Activated T-helper 1 cell treated with anti-CD3 and anti-CD28 coated beads, Interleukin-12 subunit alpha, Interleukin-12 subunit beta, Interleukin-2, Interleukin-4 antibody, amounts not matched to agents 30 ng/mL and 10 ng/mL and 1 ng/mL, durations not matched to agents 14 hours and 24 hours and 36 hours (primary cell): Measurements from ENCODE around the gene DHRS13. TPM values are rescaled to one million over a fixed set of nuclear protein-coding genes. Genes with fewer than 3 reads are reported as not detected.
A peak's percentile ranks its signal among the peaks of the same experiment; 100 is the strongest.

ENCODE experiments used
- DNase-seq: peaks from one replicate; pipeline ENCODE4 v3.0.0; 2021; ENCODE audit warnings: low spot score
- H3K27ac Mint-ChIP-seq: one replicate; pipeline ENCODE4 v1.8.0; 2021; ENCODE audit warnings: mild to moderate bottlenecking, mixed read lengths
- H3K27me3 Mint-ChIP-seq: one replicate; pipeline ENCODE4 v1.8.0; 2022; ENCODE audit warnings: mild to moderate bottlenecking, moderate library complexity, mixed read lengths; ENCODE audit not compliant: insufficient read depth
- H3K36me3 Mint-ChIP-seq: one replicate; pipeline ENCODE4 v1.8.0; 2021; ENCODE audit warnings: low read depth, mixed read lengths
- H3K4me1 Mint-ChIP-seq: one replicate; pipeline ENCODE4 v1.8.0; 2021; ENCODE audit warnings: low read depth, mixed read lengths
- H3K4me3 Mint-ChIP-seq: one replicate; pipeline ENCODE4 v1.8.0; 2021; ENCODE audit warnings: mild to moderate bottlenecking, moderate library complexity, mixed read lengths
- H3K9me3 Mint-ChIP-seq: one replicate; pipeline ENCODE4 v1.8.0; 2021; ENCODE audit warnings: mixed read lengths
- intact Hi-C: fragments of 100-400 bp; cut with micrococcal nuclease; formaldehyde crosslinking; loops from one replicate; pipeline ENCODE4 v1.15.1; 2024
- total RNA-seq: library from RNA; stranded (reverse); gene quantifications from 2 replicates; pipeline ENCODE4 v1.2.3, GENCODE V29; 2022

DHRS13 gene
- total RNA-seq, 1 donor from 2014 or later = 34.9 TPM

GRCh38 chr17:28871056-28871579, 31.8 kb downstream of the DHRS13 start:
- H3K36me3 Mint-ChIP-seq = peaks cover 2% of the 10 kb centered on the region
- peak; percentile 44 for DNase-seq
- peak overlapping the region; percentile 96 for H3K27ac Mint-ChIP-seq
- H3K27me3 Mint-ChIP-seq = no peaks in the 10 kb centered on the region
- no peaks in the 10 kb centered on the region for H3K9me3 Mint-ChIP-seq
- H3K4me3 Mint-ChIP-seq = peak overlapping the region; percentile 41
- peaks cover 14% of the 10 kb centered on the region for H3K4me1 Mint-ChIP-seq
- intact Hi-C loops = no loop called here

GRCh38 chr17:28867276-28867675, 35.6 kb downstream of the DHRS13 start:
- Mint-ChIP-seq H3K9me3 (no peaks in the 10 kb centered on the region), H3K36me3 (peaks cover 2% of the 10 kb centered on the region), H3K4me3 (no peak overlapping the region), H3K27me3 (no peaks in the 10 kb centered on the region), H3K4me1 (peaks cover 13% of the 10 kb centered on the region), H3K27ac (no peak overlapping the region)
- DNase-seq = no peak
- intact Hi-C loops = no loop called here

GRCh38 chr17:28865946-28866752, 36.7 kb downstream of the DHRS13 start:
- Mint-ChIP-seq H3K27ac (no peak overlapping the region), H3K9me3 (no peaks in the 10 kb centered on the region), H3K4me3 (no peak overlapping the region), H3K4me1 (peaks cover 9% of the 10 kb centered on the region), H3K36me3 (peaks cover 5% of the 10 kb centered on the region), H3K27me3 (no peaks in the 10 kb centered on the region)
- DNase-seq = no peak
- intact Hi-C loops = no loop called here

GRCh38 chr17:28864991-28865849, 37.7 kb downstream of the DHRS13 start:
- H3K27ac Mint-ChIP-seq = no peak overlapping the region
- no peaks in the 10 kb centered on the region for H3K27me3 Mint-ChIP-seq
- peaks cover 6% of the 10 kb centered on the region for H3K4me1 Mint-ChIP-seq
- DNase-seq = no peak
- no peaks in the 10 kb centered on the region for H3K9me3 Mint-ChIP-seq
- intact Hi-C loops = no loop called here
- H3K4me3 Mint-ChIP-seq = no peak overlapping the region
- H3K36me3 Mint-ChIP-seq = peaks cover 8% of the 10 kb centered on the region

- Mint-ChIP-seq H3K4me3 (no peak overlapping the region), H3K4me1 (peaks cover 6% of the 10 kb centered on the region), H3K27ac (no peak overlapping the region), H3K27me3 (no peaks in the 10 kb centered on the region), H3K36me3 (peaks cover 10% of the 10 kb centered on the region), H3K9me3 (no peaks in the 10 kb centered on the region)
- intact Hi-C loops = no loop called here
- no peak for DNase-seq
Observed at GRCh38 chr17:28863953-28864352, 38.9 kb downstream of the DHRS13 start.

- H3K36me3 Mint-ChIP-seq = peaks cover 21% of the 10 kb centered on the region
- no peaks in the 10 kb centered on the region for H3K9me3 Mint-ChIP-seq
- peaks cover 15% of the 10 kb centered on the region for H3K4me1 Mint-ChIP-seq
- no peak overlapping the region for H3K27ac Mint-ChIP-seq
- intact Hi-C loops = no loop called here
- H3K4me3 Mint-ChIP-seq = no peak overlapping the region
- no peaks in the 10 kb centered on the region for H3K27me3 Mint-ChIP-seq
- no peak for DNase-seq
Observed at GRCh38 chr17:28862561-28862960, 40.3 kb downstream of the DHRS13 start.

GRCh38 chr17:28861393-28862203, 41.3 kb downstream of the DHRS13 start:
- H3K27ac Mint-ChIP-seq = no peak overlapping the region
- H3K27me3 Mint-ChIP-seq = no peaks in the 10 kb centered on the region
- no peaks in the 10 kb centered on the region for H3K9me3 Mint-ChIP-seq
- intact Hi-C loops = no loop called here
- peaks cover 15% of the 10 kb centered on the region for H3K4me1 Mint-ChIP-seq
- DNase-seq = no peak
- H3K4me3 Mint-ChIP-seq = no peak overlapping the region
- H3K36me3 Mint-ChIP-seq = peaks cover 21% of the 10 kb centered on the region

- DNase-seq = no peak
- Mint-ChIP-seq H3K4me3 (no peak overlapping the region), H3K4me1 (peaks cover 14% of the 10 kb centered on the region), H3K27me3 (no peaks in the 10 kb centered on the region), H3K36me3 (peaks cover 21% of the 10 kb centered on the region), H3K27ac (no peak overlapping the region), H3K9me3 (no peaks in the 10 kb centered on the region)
- intact Hi-C loops = no loop called here
Observed at GRCh38 chr17:28860363-28860808, 42.5 kb downstream of the DHRS13 start.

GRCh38 chr17:28858801-28859355, 44.0 kb downstream of the DHRS13 start:
- no peaks in the 10 kb centered on the region for H3K9me3 Mint-ChIP-seq
- peak overlapping the region; percentile 40 for H3K27ac Mint-ChIP-seq
- no peak overlapping the region for H3K4me3 Mint-ChIP-seq
- peaks cover 14% of the 10 kb centered on the region for H3K4me1 Mint-ChIP-seq
- intact Hi-C loops = no loop called here
- DNase-seq = no peak
- H3K27me3 Mint-ChIP-seq = no peaks in the 10 kb centered on the region
- H3K36me3 Mint-ChIP-seq = peaks cover 21% of the 10 kb centered on the region

GRCh38 chr17:28857905-28858800, 44.7 kb downstream of the DHRS13 start:
- no peaks in the 10 kb centered on the region for H3K27me3 Mint-ChIP-seq
- H3K4me1 Mint-ChIP-seq = peaks cover 14% of the 10 kb centered on the region
- peak overlapping the region; percentile 66 for H3K27ac Mint-ChIP-seq
- intact Hi-C loops = no loop called here
- H3K9me3 Mint-ChIP-seq = no peaks in the 10 kb centered on the region
- no peak for DNase-seq
- H3K36me3 Mint-ChIP-seq = peaks cover 21% of the 10 kb centered on the region
- H3K4me3 Mint-ChIP-seq = peak overlapping the region; percentile 56

GRCh38 chr17:28856028-28856574, 46.8 kb downstream of the DHRS13 start:
- H3K27ac Mint-ChIP-seq = peak overlapping the region; percentile 58
- peak overlapping the region; percentile 85 for H3K4me3 Mint-ChIP-seq
- no peak for DNase-seq
- H3K4me1 Mint-ChIP-seq = peaks cover 14% of the 10 kb centered on the region
- peaks cover 18% of the 10 kb centered on the region for H3K36me3 Mint-ChIP-seq
- H3K27me3 Mint-ChIP-seq = no peaks in the 10 kb centered on the region
- H3K9me3 Mint-ChIP-seq = no peaks in the 10 kb centered on the region
- intact Hi-C loops = no loop called here
